Measurements from ENCODE around the gene SCAF8. TPM values are rescaled to one million over a fixed set of nuclear protein-coding genes. Genes with fewer than 3 reads are reported as not detected.
"Not testable (repeated sequence)": the region's sequence is repeated elsewhere in the genome, so short reads cannot be mapped to it uniquely, and the experiment has no call there.

The SCAF8 gene
- total RNA-seq, 1 experiment from 2014 or later, result 26.2 TPM

DNA sequence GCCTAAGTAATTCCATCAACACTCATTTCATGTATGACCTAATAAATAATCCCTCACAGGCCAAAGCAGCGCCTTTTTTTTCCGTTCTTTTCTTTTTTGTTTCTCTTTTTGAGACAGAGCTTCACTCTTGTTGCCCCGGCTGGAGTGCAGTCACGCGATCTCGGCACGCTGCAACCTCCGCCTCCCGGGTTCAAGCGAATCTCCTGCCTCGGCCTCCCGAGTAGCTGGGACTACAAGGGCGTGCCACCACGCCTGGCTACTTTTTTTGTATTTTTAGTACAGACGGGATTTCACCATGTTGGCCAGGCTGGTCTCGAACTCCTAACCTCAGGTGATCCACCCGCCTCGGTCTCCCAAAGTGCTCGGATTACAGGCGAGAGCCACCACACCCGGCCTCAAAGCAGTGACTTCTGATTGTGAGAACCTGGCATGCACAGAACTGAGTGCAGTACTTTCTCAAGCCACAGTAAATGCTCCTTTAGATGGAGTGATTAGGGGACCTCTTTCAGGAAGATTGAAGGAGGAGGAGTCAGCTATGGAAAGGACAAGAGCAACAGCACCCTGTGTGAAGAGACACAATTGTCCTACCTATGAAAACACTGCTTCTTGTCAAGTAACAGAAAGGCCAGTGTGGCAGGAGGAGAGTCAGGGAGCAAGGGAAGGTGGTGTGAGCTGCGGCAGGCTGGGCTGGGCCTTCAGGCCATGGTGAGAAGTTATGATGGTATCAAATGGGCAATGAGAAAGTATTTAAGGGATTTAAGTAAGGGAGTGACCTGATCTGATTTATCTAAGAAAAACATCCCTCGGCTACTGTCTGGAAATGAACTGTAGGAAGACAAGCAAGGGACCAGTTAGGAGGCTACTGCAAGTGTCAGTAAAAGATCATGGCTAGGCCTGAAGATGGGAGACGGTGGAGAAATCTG is 1.7 kb upstream of the SCAF8 start:
- no peak for DNase-seq (ENCODE audit: low spot score)
- in situ Hi-C loops (cut with HindIII; ENCODE audit: low sequenced_read_pairs), result no loop called here

DNA sequence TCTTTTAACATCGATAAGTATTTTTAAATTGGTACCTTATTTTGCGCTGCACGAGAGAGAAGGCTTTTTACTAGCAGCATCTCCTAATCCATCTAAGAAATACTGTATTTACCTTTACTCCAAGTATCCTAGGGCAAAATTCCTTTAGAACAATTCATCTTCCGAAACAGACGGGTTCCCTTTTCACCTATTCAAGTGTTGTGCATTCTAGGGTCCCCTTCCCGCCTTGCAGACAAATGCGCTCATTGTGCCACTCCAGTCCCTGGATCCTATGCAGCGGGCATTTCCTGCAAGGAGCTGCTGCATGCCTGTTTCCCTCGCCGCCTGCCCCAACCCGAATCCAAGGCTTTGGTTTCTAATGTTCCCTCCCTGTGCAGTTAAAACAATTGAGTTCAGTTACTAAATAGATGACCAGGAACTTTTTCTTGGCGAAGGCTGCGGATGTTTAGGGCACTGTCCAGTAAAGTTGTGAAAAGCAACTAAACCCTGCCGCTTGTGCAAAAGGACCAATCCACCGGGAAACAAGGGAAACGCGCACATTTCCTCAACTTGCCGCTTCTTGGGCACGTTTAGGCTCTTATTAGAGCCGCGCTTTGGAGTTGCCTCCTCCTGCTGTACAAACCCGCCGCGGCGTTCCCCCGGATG is 556 bp upstream of the SCAF8 start:
- DNase-seq (ENCODE audit: low spot score), result peak; percentile 66
- in situ Hi-C loops (cut with HindIII; ENCODE audit: low sequenced_read_pairs), result no loop called here

DNA sequence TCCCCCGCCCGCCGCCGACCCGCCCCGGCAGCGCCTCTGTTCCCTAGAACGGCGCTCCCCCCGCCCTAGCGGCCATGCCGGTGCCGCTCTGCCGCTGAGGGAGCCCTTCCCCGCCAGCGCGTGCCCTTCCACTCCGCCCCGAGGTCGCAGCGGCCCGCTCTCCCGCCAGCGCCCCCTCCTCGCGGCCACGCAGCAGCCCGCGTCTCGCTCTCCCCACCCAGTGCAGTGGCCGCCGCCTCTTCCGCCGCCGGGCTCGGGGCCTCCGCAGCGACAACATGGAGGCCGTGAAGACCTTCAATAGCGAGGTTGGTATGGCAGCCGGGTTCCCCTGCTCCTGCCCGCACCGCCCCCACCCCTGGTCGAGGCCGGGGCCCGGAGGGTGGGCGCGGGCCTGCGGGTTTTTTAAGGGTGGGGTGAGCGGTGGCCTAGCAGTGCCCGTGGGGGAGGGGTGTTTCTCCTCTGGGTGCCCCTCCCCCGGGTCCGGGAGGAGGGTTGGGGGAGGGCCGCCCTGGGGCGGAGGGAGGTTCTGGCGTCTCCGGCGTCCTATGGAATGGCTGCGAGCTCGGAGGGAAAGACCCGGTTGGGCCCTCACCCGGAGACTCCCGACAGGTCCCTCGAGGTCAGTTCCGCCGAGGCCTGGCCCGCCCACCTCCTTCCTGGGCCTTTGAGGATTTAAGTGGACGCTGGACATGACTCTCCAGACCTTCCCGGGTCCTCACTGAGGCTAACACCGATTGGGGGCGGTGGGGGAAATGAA is 588 bp downstream of the SCAF8 start:
- peak; percentile 97 for DNase-seq (ENCODE audit: low spot score)
- in situ Hi-C loops (cut with HindIII; ENCODE audit: low sequenced_read_pairs), result no loop called here

DNA sequence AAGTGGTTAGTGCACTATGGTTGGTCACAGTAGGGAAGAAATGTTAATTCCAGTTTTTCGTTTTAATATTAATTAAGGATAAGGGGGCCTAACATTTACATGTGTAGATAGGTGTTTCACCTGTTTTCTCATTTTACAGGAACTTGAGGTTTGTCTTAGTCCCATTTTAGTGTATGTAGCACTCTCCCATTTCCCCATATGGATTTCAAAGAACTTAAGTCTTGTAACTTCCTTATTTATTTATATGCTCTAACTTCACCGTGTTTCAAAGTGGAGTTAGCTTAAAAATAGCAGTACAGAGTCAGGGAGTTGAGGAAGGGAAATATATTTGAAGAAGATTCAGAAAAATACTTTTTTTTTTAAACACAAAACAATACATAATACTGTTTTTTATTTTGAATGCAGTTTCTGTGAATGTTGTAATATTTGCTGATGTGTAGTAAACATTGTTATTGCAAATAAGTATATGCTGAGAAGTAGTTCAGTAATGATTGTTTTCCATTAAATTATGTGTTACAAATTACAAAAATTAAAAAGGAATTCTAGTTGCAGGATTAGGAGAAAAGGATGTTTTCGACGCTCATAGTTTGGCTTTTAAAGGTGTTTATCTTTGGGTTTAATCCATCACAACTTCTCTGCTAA is 3.5 kb downstream of the SCAF8 start:
- DNase-seq (ENCODE audit: low spot score), result no peak
- in situ Hi-C loops (cut with HindIII; ENCODE audit: low sequenced_read_pairs), result no loop called here

DNA sequence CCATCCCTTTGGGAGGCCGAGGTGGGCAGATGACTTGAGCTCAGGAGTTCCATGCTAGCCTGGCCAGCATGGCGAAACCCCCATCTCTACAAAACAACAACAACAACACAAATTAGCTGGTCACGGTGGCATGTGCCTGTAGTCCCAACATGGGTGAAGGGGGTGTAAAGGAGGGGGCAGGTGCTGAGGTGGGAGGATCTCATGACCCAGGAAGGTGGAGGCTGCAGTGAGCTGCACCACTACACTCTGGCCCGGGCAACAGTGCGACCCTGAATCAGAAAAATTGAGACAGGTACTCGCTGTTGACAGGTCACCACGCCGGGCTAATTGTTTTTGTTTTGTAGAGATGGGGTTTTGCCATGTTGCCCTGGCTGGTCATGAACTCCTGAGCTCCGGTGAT is 4.2 kb downstream of the SCAF8 start:
- DNase-seq (ENCODE audit: low spot score), result no peak
- in situ Hi-C loops (cut with HindIII; ENCODE audit: low sequenced_read_pairs), result no loop called here

DNA sequence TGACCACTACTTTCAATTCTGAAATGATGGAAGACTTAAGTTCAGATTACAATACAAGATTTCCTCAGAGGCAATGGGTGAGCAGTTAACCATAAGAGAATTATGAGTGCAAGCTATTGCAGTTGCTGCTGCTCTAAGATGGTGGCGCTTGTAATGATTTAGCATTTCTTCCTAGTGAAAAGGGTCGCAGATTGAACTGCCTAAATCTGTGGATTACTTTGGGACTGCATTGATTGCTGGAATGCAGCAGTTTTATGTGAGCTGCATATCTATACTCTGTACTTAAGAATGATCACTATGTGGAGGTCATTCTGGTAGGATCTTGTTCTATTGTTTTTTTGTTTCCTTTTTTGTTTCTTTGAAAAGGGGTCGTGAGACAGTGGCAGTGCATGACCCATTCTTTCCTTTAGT is 5.3 kb downstream of the SCAF8 start:
- DNase-seq (ENCODE audit: low spot score), result no peak

DNA sequence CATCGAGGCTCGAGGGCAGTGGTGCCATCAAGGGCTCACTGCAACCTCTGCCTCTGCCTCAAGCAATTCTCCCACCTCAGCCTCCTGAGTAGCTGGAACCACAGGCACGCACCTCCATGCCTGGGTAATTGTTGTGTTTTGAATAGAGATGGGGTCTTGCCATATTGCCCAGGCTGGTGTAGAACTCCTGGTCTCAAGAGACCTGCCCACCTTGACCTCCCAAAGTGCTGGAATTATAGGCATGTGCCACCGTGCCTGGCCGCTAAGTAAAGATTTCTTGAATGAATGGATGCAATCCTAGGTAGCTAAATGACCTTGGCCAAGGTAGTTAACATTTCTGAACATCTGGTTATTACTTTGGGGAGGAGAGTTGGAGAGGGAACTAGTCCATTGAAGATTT is 7.4 kb downstream of the SCAF8 start:
- in situ Hi-C loops (cut with HindIII; ENCODE audit: low sequenced_read_pairs), result no loop called here
- no peak for DNase-seq (ENCODE audit: low spot score)

More for the DNA sequence above, 5.3 kb downstream of the SCAF8 start:
- in situ Hi-C loops (cut with HindIII; ENCODE audit: low sequenced_read_pairs), result no loop called here

DNA sequence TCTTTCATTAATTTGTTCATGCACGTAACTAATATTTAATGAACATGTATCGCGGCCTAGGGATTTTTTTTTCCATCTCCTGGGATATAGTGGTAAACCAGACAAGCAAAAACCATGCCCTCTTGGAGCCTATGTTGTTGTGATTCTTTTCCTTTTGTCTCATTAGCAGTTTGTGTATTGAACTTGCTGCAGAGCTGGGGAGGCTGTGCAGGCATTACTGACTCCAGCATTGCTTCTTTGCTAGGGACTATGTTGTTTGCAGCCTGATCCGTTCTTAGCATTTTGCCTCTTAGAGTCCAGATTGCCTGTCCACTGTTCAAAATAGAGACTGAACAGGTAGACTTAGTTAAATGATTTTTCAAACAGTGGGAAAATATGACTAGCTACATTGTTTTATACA is 9.7 kb downstream of the SCAF8 start:
- peak; percentile 23 for DNase-seq (ENCODE audit: low spot score)
- in situ Hi-C loops (cut with HindIII; ENCODE audit: low sequenced_read_pairs), result no loop called here

DNA sequence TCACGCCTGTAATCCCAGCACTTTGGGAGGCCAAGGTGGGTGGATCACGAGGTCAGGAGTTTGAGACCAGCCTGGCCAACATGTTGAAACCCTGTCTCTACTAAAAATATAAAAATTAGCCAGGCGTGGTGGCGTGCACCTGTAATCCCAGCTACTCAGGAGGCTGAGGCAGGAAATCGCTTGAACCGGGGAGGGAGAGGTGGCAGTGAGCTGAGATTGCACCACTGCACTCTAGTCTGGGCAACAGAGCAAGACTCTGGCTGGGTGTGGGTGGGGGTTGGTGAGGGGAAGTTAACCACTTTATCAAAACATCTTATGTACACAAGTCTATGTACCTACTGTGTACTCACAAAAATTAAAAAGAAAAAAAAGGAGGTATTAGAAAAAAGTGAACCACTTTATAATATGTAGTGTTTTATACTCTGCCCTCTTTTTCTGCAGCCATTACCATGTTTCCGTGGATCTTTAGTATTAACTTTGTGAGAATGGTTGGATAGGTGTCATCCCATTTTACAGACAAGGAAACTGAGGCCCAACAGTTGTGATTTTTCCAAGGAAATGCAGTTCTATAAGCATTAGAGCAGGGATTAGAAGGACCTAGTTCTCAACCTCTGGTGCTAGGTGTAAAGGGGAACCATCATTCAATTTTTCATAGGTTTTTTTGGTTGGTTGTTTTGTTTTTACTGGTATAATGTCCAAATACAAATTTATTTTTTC is 11.0 kb downstream of the SCAF8 start:
- in situ Hi-C loops (cut with HindIII; ENCODE audit: low sequenced_read_pairs); DNase-seq (ENCODE audit: low spot score): not testable (repeated sequence)

DNA sequence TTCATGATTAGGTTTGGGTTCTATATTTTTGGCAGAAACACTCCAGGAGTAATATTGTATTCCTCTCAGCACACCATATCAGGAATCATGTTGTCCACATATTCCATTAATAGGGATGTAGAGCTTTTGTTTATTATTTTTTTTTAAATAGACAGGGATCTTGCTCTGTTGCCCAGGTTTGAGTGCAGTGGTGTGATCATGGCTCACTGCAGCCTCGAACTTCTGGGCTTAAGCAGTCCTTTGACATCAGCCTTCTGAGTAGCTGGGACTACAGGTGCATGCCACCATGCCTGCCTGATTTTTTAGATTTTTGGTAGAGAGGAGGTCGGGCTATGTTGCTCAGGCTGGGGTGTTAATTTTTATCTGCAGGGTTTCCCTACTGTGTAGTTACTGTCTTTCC is 12.0 kb downstream of the SCAF8 start:
- no peak for DNase-seq (ENCODE audit: low spot score)
- in situ Hi-C loops (cut with HindIII; ENCODE audit: low sequenced_read_pairs), result no loop called here

DNA sequence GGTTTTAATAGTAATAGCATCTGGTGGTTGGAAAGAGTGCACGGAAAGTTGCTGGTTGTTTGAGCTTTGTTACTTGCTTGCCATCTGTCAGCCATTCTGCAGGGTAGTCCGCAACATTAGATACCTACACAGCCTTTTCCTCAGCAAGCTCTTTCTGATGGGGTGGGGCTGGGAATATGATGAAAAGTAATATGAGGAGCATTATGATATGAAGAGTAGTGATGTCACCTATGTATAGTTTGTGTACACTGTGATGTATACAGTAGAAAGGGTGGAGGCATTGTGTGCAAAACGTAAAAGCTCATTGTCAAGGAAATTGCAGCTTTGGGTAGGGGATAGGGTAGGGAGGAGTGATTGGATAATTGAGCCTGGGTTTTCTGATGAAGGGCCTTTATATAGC is 16.1 kb downstream of the SCAF8 start:
- DNase-seq (ENCODE audit: low spot score), result no peak
- in situ Hi-C loops (cut with HindIII; ENCODE audit: low sequenced_read_pairs), result no loop called here

DNA sequence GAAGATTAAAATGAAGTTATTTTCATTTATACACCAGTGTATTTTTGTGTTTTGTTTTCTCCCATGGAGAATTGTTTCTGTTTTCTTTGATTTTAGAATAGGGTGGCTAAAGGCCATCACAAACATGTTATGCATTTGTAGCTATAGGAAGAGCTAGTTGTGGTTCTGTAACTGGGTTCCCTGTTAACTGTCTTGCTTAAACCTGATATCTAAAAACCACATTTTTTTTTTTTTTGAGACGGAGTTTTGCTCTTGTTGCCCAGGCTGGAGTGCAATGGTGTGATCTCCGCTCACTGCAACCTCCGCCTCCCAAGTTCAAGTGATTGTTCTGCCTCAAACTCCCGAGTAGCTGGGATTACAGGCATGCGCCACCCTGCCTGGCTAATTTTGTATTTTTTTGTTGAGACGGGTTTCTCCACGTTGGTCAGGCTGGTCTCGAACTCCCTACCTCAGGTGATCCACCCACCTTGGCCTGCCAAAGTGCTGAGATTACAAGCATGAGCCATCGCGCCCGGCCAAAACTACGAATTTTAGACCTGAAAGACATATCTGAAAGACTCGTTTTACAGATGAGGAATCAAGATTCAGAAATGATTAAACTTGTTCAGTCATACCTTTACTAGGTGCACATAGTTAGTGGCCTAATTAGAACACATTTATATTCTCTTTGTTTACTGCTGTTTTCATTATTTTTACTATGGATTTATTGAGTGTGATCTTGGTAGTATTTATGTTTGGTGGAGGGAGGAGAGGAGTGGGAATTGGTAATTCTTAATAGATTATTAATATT is 18.0 kb downstream of the SCAF8 start:
- in situ Hi-C loops (cut with HindIII; ENCODE audit: low sequenced_read_pairs), result no loop called here
- DNase-seq (ENCODE audit: low spot score), result no peak

DNA sequence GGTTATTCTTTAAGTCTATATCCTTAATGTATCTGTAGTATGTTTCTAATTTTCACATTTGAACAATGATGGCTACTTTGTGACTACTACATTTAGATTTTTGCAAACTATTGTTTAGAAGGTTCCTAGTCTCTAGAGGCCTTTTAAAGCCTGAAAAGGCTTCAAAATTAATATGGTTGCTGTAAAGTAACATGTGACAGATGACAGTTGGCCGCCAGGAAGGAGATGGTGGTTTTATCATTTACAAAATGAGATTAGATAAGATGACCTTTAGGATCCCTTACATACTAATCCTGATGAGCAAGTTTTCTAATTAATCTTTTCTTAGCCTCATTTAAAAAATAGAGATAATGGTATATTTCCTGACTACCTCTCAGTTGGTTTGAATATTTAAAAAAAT is 18.8 kb downstream of the SCAF8 start:
- DNase-seq (ENCODE audit: low spot score), result no peak
- in situ Hi-C loops (cut with HindIII; ENCODE audit: low sequenced_read_pairs), result no loop called here

DNA sequence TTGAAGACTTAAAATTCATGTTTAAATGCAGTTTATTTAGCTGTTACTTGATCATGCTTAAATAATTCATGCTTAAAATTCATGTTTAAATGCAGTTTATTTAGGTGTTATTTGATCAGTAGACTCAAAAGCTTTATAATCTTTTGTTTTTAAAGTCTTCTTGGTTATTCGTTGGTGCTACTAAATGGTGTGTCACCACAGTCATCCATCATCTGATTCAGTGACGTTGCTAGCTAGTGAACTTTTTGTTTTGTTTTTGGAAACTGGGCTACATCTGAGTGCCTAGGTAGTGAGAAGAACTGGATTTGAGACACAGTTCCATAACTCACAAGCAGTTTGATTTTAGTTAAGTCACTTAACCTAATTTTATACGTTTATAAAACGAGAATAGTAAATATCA is 20.9 kb downstream of the SCAF8 start:
- DNase-seq (ENCODE audit: low spot score), result no peak

DNA sequence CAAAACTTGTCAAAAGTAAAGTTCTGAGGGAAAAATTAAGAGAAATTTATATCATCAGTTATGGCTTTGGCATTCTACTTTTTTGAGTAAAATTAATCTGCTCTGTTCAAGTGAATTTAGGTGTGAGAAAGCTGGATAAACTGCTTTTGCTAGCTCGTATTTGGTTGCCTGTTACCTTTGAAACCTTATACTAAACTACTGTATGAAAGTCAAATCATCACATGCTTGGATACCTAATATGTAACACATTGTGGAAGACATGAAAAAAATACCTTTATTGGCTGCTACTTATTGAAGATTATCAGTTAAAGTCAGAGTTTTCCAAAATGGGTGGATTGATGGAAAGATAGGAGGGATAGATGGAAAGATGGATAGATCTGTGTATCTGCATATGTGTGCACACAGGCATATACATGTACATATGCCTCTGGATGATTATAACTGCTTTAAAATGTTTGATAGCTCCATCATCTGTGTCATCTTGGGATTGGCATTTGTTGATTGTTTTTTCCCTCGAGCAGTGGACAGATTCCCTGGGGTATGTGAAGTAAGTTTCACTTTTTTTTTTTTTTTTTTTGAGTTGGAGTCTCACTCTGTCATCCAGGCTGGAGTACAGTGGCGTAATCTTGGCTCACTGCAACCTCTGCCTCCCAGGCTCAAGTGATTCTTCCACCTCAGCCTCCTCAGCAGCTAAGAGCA is 24.3 kb downstream of the SCAF8 start:
- in situ Hi-C loops (cut with HindIII; ENCODE audit: low sequenced_read_pairs), result no loop called here
- no peak for DNase-seq (ENCODE audit: low spot score)

More for the DNA sequence above, 20.9 kb downstream of the SCAF8 start:
- in situ Hi-C loops (cut with HindIII; ENCODE audit: low sequenced_read_pairs), result no loop called here

DNA sequence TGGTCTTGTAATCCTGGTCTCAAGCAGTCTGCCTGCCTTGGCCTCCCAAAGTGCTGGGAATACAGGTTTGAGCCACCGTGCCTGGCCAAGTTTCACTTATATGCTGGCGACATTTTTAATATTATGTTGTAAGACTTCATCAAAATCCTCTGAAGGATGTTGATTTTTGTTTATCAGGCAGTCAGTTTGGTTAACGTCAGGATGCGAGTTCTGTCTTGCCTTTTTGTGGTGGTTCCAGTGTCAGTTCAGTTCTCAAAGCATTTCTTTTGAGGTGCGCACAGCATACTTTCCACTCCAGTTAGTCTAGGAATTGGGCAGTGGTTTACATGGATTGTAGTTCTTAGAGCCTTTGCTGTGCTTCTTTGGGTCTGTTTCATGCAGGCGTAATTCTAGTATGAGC is 24.9 kb downstream of the SCAF8 start:
- DNase-seq (ENCODE audit: low spot score), result no peak
- in situ Hi-C loops (cut with HindIII; ENCODE audit: low sequenced_read_pairs), result no loop called here

DNA sequence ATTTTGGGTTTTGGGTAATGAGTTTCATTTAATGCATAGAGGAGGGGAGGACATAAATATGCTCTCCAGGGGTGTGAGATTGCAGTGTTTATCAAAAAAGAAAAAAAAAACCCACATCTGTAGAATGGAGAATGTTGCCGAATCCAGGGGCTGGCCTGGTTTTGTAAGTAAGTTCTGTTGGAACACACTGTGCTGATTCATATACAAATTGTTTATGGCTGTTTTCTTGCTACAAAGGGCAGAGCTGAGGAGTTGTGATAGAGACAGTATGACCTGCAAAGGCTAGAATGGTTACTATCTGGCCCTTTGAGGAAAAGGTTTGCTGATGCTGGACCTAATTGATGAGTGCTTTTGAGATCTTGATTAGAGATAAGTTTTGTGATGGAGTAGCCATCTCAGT is 30.4 kb downstream of the SCAF8 start:
- DNase-seq (ENCODE audit: low spot score), result no peak
- in situ Hi-C loops (cut with HindIII; ENCODE audit: low sequenced_read_pairs), result no loop called here

DNA sequence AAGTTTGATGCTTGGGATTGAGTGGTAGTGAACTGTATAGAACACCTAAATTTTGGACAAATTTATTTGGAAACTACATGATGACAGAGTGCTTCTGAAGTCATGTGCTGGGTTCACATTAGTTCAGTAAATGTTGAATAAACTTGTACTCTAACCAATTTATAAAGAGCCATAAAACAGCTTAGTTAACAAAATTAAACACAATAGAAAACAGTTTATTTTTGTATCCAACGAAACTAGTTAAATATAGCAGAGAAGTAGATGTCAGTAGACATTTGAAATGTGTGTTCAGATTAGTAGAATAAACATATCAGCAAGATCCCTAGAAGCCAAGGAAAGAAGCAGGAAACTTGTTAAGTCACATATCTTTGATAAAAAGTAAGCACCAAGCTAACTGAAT is 32.1 kb downstream of the SCAF8 start:
- DNase-seq (ENCODE audit: low spot score), result no peak
- in situ Hi-C loops (cut with HindIII; ENCODE audit: low sequenced_read_pairs), result no loop called here
